ENCODE data around the gene OR10H1. TPM values are rescaled to one million over a fixed set of nuclear protein-coding genes. Genes with fewer than 3 reads are reported as not detected.

OR10H1 gene
- total and polyA plus RNA-seq, 9 of the 15 experiments (the other 6 are each of a cell fraction or from before 2014, with no cell fraction given): not detected

DNA sequence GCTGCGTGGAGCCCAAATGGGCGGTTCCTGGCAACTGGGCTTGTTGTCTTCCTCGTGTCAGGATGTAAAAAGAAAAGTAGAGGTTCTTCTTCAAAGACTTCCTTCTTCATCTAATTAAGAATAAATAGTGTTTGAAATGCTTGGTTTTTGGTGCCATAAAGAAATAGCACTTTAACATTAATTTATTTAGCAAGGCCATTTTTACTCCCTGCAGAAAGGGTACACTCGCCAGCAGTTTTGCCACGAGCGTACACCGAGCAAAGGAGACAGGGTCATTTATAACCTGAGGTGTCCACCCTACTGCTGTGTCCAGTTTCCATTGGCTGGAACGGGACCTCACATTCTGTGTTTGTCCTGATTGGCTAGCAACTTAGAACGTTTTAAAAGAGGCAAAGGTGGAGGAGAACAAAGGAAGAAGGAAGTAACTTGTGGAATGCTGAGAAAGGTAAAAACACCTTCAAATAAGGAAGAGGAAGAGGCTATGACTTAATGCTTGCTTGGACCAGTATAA, 21.8 kb upstream of the OR10H1 start (continued):
- TF ChIP-seq ZNF717 (CRISPR knock-in tag; IDR thresholded peaks at IDR 0.05): no peak
- TF ChIP-seq EHMT2 (IDR thresholded peaks at IDR 0.05): no peak
- TF ChIP-seq, protein P1, sequence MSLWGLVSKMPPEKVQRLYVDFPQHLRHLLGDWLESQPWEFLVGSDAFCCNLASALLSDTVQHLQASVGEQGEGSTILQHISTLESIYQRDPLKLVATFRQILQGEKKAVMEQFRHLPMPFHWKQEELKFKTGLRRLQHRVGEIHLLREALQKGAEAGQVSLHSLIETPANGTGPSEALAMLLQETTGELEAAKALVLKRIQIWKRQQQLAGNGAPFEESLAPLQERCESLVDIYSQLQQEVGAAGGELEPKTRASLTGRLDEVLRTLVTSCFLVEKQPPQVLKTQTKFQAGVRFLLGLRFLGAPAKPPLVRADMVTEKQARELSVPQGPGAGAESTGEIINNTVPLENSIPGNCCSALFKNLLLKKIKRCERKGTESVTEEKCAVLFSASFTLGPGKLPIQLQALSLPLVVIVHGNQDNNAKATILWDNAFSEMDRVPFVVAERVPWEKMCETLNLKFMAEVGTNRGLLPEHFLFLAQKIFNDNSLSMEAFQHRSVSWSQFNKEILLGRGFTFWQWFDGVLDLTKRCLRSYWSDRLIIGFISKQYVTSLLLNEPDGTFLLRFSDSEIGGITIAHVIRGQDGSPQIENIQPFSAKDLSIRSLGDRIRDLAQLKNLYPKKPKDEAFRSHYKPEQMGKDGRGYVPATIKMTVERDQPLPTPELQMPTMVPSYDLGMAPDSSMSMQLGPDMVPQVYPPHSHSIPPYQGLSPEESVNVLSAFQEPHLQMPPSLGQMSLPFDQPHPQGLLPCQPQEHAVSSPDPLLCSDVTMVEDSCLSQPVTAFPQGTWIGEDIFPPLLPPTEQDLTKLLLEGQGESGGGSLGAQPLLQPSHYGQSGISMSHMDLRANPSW (CRISPR knock-in tag; IDR thresholded peaks at IDR 0.05): no peak
- TF ChIP-seq ZNF764 (CRISPR knock-in tag; IDR thresholded peaks at IDR 0.05; ENCODE audit: low read depth): no peak

DNA sequence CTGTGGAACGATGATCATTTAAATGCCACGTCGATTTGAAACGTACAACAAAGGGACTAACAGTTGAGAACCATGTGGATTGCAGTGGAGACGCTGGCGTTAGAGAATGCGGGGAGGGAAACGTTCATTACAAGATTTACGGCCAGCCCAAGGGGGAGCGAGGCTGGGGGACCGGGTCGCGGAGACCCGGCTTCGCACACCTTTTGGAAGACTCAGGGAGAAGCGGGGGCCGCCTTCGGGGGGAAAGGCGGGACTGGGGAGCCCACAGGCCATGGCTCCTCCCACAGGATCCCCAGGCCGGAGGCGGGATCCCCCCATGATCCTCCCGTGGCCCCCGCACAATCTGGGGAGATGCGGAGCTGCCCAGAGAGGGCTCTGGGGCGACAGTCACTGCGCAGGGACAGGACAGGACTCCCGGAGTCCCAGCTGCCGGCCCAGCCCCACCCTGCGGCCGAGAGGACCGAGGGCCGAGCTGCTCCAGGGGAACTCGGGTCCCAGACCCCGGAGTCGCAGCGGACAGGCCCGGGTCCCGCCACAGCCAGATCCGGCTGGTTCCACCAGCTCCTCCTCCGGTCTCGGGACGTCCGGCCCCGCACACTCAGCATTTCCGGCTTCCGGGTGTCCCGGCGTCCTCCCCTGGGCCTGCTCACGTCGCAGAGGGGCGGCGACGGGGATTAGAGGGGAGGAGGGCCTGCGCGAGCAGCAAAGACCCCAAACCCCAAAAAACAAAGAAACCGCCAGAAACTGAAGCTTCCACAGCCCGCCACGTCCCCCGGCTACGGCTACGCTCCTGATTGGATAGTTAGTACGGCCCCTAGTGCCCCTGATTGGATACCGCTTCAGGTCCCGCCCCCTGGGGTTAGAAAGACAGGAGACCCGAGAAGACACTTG, 21.1 kb upstream of the OR10H1 start:
- under 1% methylated on average over 46 of the region's 65 CpGs for WGBS (ENCODE audit: insufficient coverage, low coverage, missing lambda C conversion rate)
- FAIRE-seq (no peak), DNase-seq (ENCODE audit: extremely low read depth in 1 of 4, low spot score in 3 of 4) (peak; percentile 96 to 98 (median 96)), ATAC-seq (peak; percentile 93)
- Histone ChIP-seq H3K36me3 (ENCODE audit: control insufficient read depth, insufficient read depth, low read length) (peaks cover 47% of the 10 kb centered on the region), H3K4me1 (replicated peaks in 1 of 2; ENCODE audit: control insufficient read depth in 2 of 2, insufficient read depth in 2 of 2, low read length in 2 of 2) (peaks cover 25 to 55% of the 10 kb centered on the region in 2 experiments), H2AFZ (ENCODE audit: low read depth, low read length) (peak overlapping the region; percentile 78), H3K9me1 (ENCODE audit: control insufficient read depth, insufficient read depth, low read length) (peaks cover 3% of the 10 kb centered on the region), H3K27me3 (ENCODE audit: control insufficient read depth in 2 of 2, insufficient read depth in 2 of 2, low read length in 2 of 2) (no peaks in the 10 kb centered on the region), H3K4me2 (ENCODE audit: insufficient read depth, low read length) (peak overlapping the region; percentile 87), H3K9ac (ENCODE audit: insufficient read depth in 1 of 2, low read depth in 2 of 2, low read length in 2 of 2) (peak overlapping the region; percentile 95 to 96), H3K27ac (ENCODE audit: extremely low read depth, low read depth, low read length) (peak overlapping the region; percentile 99), H3K4me3 (peak overlapping the region; percentile 66), H3K9me3 (replicated peaks; ENCODE audit: control insufficient read depth, insufficient read depth, low read depth, low read length) (no peaks in the 10 kb centered on the region), H4K20me1 (replicated peaks; ENCODE audit: control insufficient read depth, insufficient read depth, low read length) (no peaks in the 10 kb centered on the region), H3K79me2 (ENCODE audit: control insufficient read depth, insufficient read depth, low read length) (peaks cover 45% of the 10 kb centered on the region)
- in situ Hi-C loops (cut with MboI): no loop called here
- CTCF ChIA-PET (ENCODE audit: low intra/inter-chr PET ratio): interaction anchor here (0.6 kb wide), 1 partner anchor 9 kb away, joined by 3 read pairs; no protein-coding TSS in a partner anchor
- intact Hi-C loops (cut with micrococcal nuclease): loop anchor here (1.0 kb wide), 1 partner anchor 33 kb away; no protein-coding TSS in a partner anchor
- POLR2A ChIA-PET: interaction anchor here (0.6 to 3.9 kb wide), 16 partner anchors 8 to 1052 kb away, joined by 3 to 22 read pairs (median 3); partner anchors contain the start of genes CYP4F2 and F2RL3
- BruUV-seq (replicated peaks): TSS peak; percentile 87
- TF ChIP-seq OTX1 (CRISPR knock-in tag; IDR thresholded peaks at IDR 0.05) (peak; percentile 90), TBP (optimal IDR thresholded peaks at IDR 0.05; ENCODE audit: low read depth, low read length) (peak; percentile 40), HNRNPL (IDR thresholded peaks at IDR 0.05; ENCODE audit: low read depth, low read length) (no peak), MECOM (CRISPR knock-in tag; IDR thresholded peaks at IDR 0.05) (no peak), ZNF224 (CRISPR knock-in tag; IDR thresholded peaks at IDR 0.05) (no peak), HDAC8 (tag; IDR thresholded peaks at IDR 0.05) (0 out of 2 replicates have a peak, but pooled peaks have one; percentile 30), NCOA2 (IDR thresholded peaks at IDR 0.05; ENCODE audit: partially characterized antibody in 2 of 2) (no peak), PCBP1 (IDR thresholded peaks at IDR 0.05; ENCODE audit: low read depth, low read length, poor library complexity, severe bottlenecking) (peak; percentile 55), ZFP30 (CRISPR knock-in tag; IDR thresholded peaks at IDR 0.05; ENCODE audit: borderline replicate concordance) (no peak)
- TF ChIP-seq, protein P2, sequence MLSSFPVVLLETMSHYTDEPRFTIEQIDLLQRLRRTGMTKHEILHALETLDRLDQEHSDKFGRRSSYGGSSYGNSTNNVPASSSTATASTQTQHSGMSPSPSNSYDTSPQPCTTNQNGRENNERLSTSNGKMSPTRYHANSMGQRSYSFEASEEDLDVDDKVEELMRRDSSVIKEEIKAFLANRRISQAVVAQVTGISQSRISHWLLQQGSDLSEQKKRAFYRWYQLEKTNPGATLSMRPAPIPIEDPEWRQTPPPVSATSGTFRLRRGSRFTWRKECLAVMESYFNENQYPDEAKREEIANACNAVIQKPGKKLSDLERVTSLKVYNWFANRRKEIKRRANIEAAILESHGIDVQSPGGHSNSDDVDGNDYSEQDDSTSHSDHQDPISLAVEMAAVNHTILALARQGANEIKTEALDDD (IDR thresholded peaks at IDR 0.05): no peak
- TF ChIP-seq, protein P3, sequence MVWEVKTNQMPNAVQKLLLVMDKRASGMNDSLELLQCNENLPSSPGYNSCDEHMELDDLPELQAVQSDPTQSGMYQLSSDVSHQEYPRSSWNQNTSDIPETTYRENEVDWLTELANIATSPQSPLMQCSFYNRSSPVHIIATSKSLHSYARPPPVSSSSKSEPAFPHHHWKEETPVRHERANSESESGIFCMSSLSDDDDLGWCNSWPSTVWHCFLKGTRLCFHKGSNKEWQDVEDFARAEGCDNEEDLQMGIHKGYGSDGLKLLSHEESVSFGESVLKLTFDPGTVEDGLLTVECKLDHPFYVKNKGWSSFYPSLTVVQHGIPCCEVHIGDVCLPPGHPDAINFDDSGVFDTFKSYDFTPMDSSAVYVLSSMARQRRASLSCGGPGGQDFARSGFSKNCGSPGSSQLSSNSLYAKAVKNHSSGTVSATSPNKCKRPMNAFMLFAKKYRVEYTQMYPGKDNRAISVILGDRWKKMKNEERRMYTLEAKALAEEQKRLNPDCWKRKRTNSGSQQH (CRISPR knock-in tag; IDR thresholded peaks at IDR 0.05): peak; percentile 59; the same call in 1 of the 2 replicates
